Myocyte (in vitro differentiated cells): ENCODE results near the gene GSTK1. TPM values are rescaled to one million over a fixed set of nuclear protein-coding genes. Genes with fewer than 3 reads are reported as not detected.
A peak's percentile ranks its signal among the peaks of the same experiment; 100 is the strongest.
"Not testable (repeated sequence)": the region's sequence is repeated elsewhere in the genome, so short reads cannot be mapped to it uniquely, and the experiment has no call there.

Source experiments
- DNase-seq: peaks from one replicate; pipeline ENCODE4 v3.0.0-alpha.2; 2012; ENCODE audit warnings: low read depth
- total RNA-seq: library from RNA; depleted of rRNA; stranded (reverse); fragments of >200 nt; gene quantifications from 2 replicates; pipeline ENCODE4 v1.2.3, GENCODE V29; 2014

The GSTK1 gene
- total RNA-seq, 1 donor from 2014 or later = 208 TPM

- DNase-seq = no peak
Observed at GRCh38 chr7:143238289-143238980, 24.8 kb upstream of the GSTK1 start.

- DNase-seq = no peak
Observed at GRCh38 chr7:143239813-143240212, 23.4 kb upstream of the GSTK1 start.

GRCh38 chr7:143240291-143241168 is 22.7 kb upstream of the GSTK1 start:
- DNase-seq = peak; percentile 85

- DNase-seq = no peak
Observed at GRCh38 chr7:143242306-143242705, 20.9 kb upstream of the GSTK1 start.

- no peak for DNase-seq
Observed at GRCh38 chr7:143243111-143243510, 20.1 kb upstream of the GSTK1 start.

GRCh38 chr7:143243614-143244013 is 19.6 kb upstream of the GSTK1 start:
- no peak for DNase-seq

GRCh38 chr7:143244321-143244720 is 18.9 kb upstream of the GSTK1 start:
- no peak for DNase-seq

- no peak for DNase-seq
Observed at GRCh38 chr7:143245123-143245522, 18.1 kb upstream of the GSTK1 start.

- DNase-seq = no peak
Observed at GRCh38 chr7:143247372-143247771, 15.9 kb upstream of the GSTK1 start.

GRCh38 chr7:143248761-143249354 is 14.4 kb upstream of the GSTK1 start:
- no peak for DNase-seq

- DNase-seq = no peak
Observed at GRCh38 chr7:143250199-143250598, 13.0 kb upstream of the GSTK1 start.

- no peak for DNase-seq
Observed at GRCh38 chr7:143250822-143251221, 12.4 kb upstream of the GSTK1 start.

GRCh38 chr7:143252006-143252405 is 11.2 kb upstream of the GSTK1 start:
- DNase-seq = no peak

- DNase-seq = no peak
Observed at GRCh38 chr7:143255564-143255963, 7.7 kb upstream of the GSTK1 start.

GRCh38 chr7:143256325-143256724 is 6.9 kb upstream of the GSTK1 start:
- no peak for DNase-seq

GRCh38 chr7:143256932-143257331 is 6.3 kb upstream of the GSTK1 start:
- no peak for DNase-seq

- no peak for DNase-seq
Observed at GRCh38 chr7:143257501-143257900, 5.7 kb upstream of the GSTK1 start.

GRCh38 chr7:143258831-143259230 is 4.4 kb upstream of the GSTK1 start:
- DNase-seq = no peak

GRCh38 chr7:143259765-143260164 is 3.5 kb upstream of the GSTK1 start:
- DNase-seq = no peak

GRCh38 chr7:143261901-143262300 is 1.3 kb upstream of the GSTK1 start:
- no peak for DNase-seq

- DNase-seq = not testable (repeated sequence)
Observed at GRCh38 chr7:143264196-143264568, 941 bp downstream of the GSTK1 start.

- DNase-seq = no peak
Observed at GRCh38 chr7:143265017-143265693, 1.9 kb downstream of the GSTK1 start.
